Mucosa of descending colon (tissue), 3 donors: ENCODE data around the gene CXCL11. TPM values are rescaled to one million over a fixed set of nuclear protein-coding genes. Genes with fewer than 3 reads are reported as not detected.

Source experiments
- ATAC-seq: fragments of 200-7000 bp; cut with Tn5 transposase; one replicate; pipeline ENCODE4 v1.9.1; 2020; ENCODE audit warnings: mild to moderate bottlenecking, moderate library complexity
- DNase-seq, 3 donors: peaks; one replicate each; pipeline ENCODE4 v3.0.0-alpha.2; 2020
- H3K36me3 ChIP-seq: fragments of 200-600 bp; one replicate; pipeline ENCODE4 v1.8.0; 2021; ENCODE audit warnings: low read depth, mild to moderate bottlenecking
- H3K4me1 ChIP-seq: fragments of 200-600 bp; one replicate; pipeline ENCODE4 v1.8.0; 2021; ENCODE audit warnings: low read depth, mild to moderate bottlenecking
- H3K4me3 ChIP-seq: fragments of 200-600 bp; one replicate; pipeline ENCODE4 v1.8.0; 2021; ENCODE audit warnings: mild to moderate bottlenecking
- H3K9me3 ChIP-seq: fragments of 200-600 bp; one replicate; pipeline ENCODE4 v1.8.0; 2021; ENCODE audit warnings: mild to moderate bottlenecking
- intact Hi-C, 2 donors: fragments of 100-400 bp; cut with DNase I in 1 of 2; cut with micrococcal nuclease in 1 of 2; formaldehyde crosslinking; loops; one replicate each; pipeline versions ENCODE4 v1.11.0 to v1.11.1; 2022; cut with DNase I, micrococcal nuclease
- total RNA-seq, 3 donors: library from RNA; stranded (reverse); fragmentation: NEBNext Ultra II Directional in 2 of 3; extraction: Animal tissue kit (Norgen Biotek cat#: 25700) in 2 of 3; gene quantifications; one replicate each; pipeline versions ENCODE4 v1.2.1 to v1.2.4, GENCODE V29; 2021 to 2023
- TF ChIP-seq, protein P1 (sequence below): fragments of 200-600 bp; IDR thresholded peaks from one replicate; pipeline ENCODE4 v1.8.0; 2022; ENCODE audit warnings: antibody characterized with exemption, mild to moderate bottlenecking
- donor health status: DM: no; HTN: no; CAD: no; lungs with moderate emphysema.
- donor health status: DM: no; HTN: no; CAD: no.
- donor health status: DM: no; HTN: yes; CAD: no.

The CXCL11 gene
- total RNA-seq, 3 donors from 2014 or later, result 0.19 to 0.72 TPM; not detected in 1

DNA sequence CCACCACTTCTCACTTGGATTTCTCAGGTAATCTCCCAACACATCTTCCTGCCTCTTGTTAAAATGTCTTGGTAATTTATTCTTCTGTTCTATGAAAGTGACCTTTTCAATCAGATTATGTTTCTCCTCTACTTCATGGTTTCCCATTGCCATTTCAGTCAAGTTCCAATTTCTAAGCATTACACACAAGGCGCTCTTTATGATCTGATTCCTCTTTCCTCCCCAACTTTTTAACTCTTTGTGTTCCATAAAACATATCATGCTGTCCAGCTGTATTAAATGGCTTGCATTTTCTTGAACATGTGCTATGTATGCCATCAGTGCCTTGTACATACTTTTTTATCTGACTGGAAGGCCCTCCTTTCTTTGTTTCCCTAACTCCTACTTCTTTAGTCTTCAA lies 25.6 kb upstream of the CXCL11 start:
- Histone ChIP-seq H3K4me1 (no peaks in the 10 kb centered on the region), H3K9me3 (no peaks in the 10 kb centered on the region), H3K4me3 (no peak overlapping the region), H3K36me3 (no peaks in the 10 kb centered on the region)
- intact Hi-C loops, result loop anchor here in 1 of 2 donors (10.0 kb wide), 1 partner anchor 167 kb away; no protein-coding TSS in a partner anchor
- TF ChIP-seq, protein P1, sequence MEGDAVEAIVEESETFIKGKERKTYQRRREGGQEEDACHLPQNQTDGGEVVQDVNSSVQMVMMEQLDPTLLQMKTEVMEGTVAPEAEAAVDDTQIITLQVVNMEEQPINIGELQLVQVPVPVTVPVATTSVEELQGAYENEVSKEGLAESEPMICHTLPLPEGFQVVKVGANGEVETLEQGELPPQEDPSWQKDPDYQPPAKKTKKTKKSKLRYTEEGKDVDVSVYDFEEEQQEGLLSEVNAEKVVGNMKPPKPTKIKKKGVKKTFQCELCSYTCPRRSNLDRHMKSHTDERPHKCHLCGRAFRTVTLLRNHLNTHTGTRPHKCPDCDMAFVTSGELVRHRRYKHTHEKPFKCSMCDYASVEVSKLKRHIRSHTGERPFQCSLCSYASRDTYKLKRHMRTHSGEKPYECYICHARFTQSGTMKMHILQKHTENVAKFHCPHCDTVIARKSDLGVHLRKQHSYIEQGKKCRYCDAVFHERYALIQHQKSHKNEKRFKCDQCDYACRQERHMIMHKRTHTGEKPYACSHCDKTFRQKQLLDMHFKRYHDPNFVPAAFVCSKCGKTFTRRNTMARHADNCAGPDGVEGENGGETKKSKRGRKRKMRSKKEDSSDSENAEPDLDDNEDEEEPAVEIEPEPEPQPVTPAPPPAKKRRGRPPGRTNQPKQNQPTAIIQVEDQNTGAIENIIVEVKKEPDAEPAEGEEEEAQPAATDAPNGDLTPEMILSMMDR, result no peak
- DNase-seq (no peak), ATAC-seq (no peak)

DNA sequence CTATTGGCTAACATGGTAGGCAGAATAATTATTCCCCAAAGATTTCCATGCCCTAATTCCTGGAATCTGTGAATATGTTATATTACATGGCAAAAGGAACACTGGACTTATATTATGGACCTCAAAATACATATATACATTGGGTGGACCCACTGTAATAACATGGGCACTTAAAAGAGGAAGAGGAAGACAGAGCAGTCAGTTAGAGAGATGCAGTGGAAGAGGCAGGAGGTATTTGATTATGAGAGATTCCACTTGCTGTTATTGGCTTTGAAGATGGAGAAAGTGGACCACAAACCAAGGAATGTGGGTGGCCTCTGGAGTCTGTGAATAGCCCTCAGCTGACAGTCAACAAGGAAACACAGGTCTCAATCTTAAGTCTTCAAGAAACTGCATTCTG lies 24.6 kb upstream of the CXCL11 start:
- ATAC-seq (no peak), DNase-seq (no peak)
- TF ChIP-seq, protein P1, result no peak
- Histone ChIP-seq H3K4me1 (no peaks in the 10 kb centered on the region), H3K4me3 (no peak overlapping the region), H3K9me3 (no peaks in the 10 kb centered on the region), H3K36me3 (no peaks in the 10 kb centered on the region)
- intact Hi-C loops, result loop anchor here in 1 of 2 donors (10.0 kb wide), 1 partner anchor 166 kb away; no protein-coding TSS in a partner anchor

DNA sequence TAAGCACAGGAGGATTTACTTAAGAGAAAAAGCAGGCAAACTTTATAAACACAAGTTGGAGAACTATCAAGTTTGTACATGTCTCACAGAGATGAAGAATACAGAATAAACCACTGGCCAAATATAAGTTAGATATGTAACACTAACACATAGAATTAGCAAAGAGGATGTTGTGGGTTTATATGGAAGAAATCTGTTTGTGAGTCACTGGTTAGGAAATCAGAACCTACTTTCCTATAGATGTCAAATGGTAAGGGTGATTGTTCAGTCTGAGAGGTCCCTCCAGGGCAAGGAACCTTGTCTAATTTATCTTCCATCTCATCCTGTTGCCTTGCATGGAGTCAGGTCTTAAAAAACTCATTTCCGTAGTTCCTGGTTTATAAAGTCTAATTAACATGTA lies 23.9 kb upstream of the CXCL11 start:
- ATAC-seq (no peak), DNase-seq (no peak)
- no peaks in the 10 kb centered on the region for H3K36me3 ChIP-seq
- peaks cover under 1% of the 10 kb centered on the region for H3K4me1 ChIP-seq
- H3K9me3 ChIP-seq, result no peaks in the 10 kb centered on the region
- intact Hi-C loops, result loop anchor here in 1 of 2 donors (10.0 kb wide), 1 partner anchor 165 kb away; no protein-coding TSS in a partner anchor
- TF ChIP-seq, protein P1, result no peak
- no peak overlapping the region for H3K4me3 ChIP-seq

DNA sequence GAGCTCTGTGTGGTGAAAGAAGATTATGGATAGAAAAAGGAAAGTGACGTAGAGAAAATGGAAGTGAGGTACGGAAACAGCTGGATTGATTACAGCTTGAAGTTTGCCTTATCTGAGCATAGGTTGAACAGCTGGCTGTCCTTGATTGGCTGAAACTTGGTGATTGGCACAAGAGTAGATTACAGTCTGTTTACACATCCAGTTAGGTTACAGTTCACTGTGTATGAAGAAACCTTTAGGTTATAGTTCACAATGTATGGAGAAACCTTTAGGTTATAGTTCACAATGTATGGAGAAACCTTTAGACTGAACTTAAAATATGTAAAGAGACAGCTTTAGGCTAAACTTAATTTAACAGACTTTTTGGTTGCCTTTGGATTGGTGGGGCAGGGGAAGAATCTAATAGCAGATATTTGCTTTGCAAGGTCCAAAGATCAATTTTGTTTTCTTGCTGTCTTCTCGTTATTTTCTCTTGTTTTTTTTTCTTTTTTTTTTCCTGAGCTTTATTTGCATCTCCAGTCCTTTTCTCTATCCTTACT lies 23.1 kb upstream of the CXCL11 start:
- intact Hi-C loops, result no loop called here
- TF ChIP-seq, protein P1, result no peak
- no peak overlapping the region for H3K4me3 ChIP-seq
- DNase-seq (peak in 1 of 3 donors; percentile 41), ATAC-seq (peak; percentile 85)
- H3K9me3 ChIP-seq, result no peaks in the 10 kb centered on the region
- no peaks in the 10 kb centered on the region for H3K36me3 ChIP-seq
- peaks cover 3% of the 10 kb centered on the region for H3K4me1 ChIP-seq

DNA sequence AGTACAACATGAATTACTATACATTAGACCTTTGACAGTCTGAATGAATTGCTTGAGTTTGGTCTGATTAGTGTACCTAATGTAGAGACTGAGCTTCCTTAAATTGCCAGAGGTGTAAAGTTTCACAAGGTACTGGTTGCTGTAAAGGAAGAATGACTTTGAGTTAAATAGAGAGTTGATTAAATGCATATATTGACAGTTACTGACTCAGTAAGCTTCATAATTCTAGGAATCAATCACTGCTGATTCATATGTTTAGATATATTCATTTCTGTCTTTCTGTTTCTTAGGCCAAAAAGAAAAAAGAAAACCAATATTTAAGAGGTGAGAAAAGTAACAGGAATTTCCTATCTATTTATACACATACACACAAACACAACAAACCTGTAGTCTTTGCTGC lies 22.4 kb upstream of the CXCL11 start:
- Histone ChIP-seq H3K9me3 (no peaks in the 10 kb centered on the region), H3K4me3 (no peak overlapping the region), H3K36me3 (no peaks in the 10 kb centered on the region), H3K4me1 (peaks cover 3% of the 10 kb centered on the region)
- intact Hi-C loops, result no loop called here
- ATAC-seq, result no peak
- no peak for DNase-seq
- TF ChIP-seq, protein P1, result no peak

DNA sequence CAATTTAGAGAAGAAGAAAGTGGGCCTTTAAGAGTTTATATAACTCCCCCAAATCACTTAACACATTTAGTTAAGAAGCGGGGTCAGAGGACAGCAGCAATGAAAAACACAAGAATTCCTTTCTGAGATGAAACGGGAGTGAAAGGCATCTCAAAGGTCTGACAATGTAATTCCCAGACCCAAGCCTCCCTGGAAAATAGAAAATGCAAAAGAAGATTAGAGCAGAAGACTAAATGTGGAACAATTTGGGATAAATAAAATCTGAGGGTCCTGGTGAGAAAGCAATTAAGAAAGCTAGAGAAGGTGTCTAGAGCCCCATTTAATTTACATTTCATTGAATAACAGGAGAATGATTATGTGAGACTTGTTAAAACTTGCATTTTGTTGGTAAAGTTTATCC lies 19.6 kb upstream of the CXCL11 start:
- peaks cover 3% of the 10 kb centered on the region for H3K4me1 ChIP-seq
- intact Hi-C loops, result no loop called here
- TF ChIP-seq, protein P1, result no peak
- no peak for DNase-seq
- H3K36me3 ChIP-seq, result no peaks in the 10 kb centered on the region
- no peaks in the 10 kb centered on the region for H3K9me3 ChIP-seq
- ATAC-seq, result no peak
- H3K4me3 ChIP-seq, result no peak overlapping the region
